ENCODE results near the gene SCN8A.

GRCh38 chr12:51855586-51856428 lies 264.8 kb downstream of the SCN8A start:
- TF ChIP-seq CTCF (IDR thresholded peaks at IDR 0.05) (no peak), POLR2A (IDR thresholded peaks at IDR 0.05) (no peak)

Measured in breast epithelium (tissue), 3 donors.